ENCODE data around the gene MACO1. TPM values are rescaled to one million over a fixed set of nuclear protein-coding genes. Genes with fewer than 3 reads are reported as not detected.

Gene MACO1
- total and polyA plus RNA-seq, 2 of the 13 experiments (the other 11 are each of a cell fraction or from before 2014, with no cell fraction given): 9.7 to 17.0 TPM

- 0 out of 2 replicates have a peak, but pooled peaks have one; percentile 39 for TF ChIP-seq HIC2 (CRISPR knock-in tag; IDR thresholded peaks at IDR 0.05; ENCODE audit: low read depth)
- peak; percentile 48; the same call in 1 of the 2 replicates for TF ChIP-seq ZBED4 (CRISPR knock-in tag; IDR thresholded peaks at IDR 0.05; ENCODE audit: borderline replicate concordance)
- peak; percentile 81; the same call in 1 of the 2 replicates for TF ChIP-seq ZNF776 (CRISPR knock-in tag; IDR thresholded peaks at IDR 0.05)
- TF ChIP-seq KDM5B (CRISPR knock-in tag; IDR thresholded peaks at IDR 0.05; ENCODE audit: borderline replicate concordance): peak; percentile 87
- no peak for TF ChIP-seq THAP7 (CRISPR knock-in tag; IDR thresholded peaks at IDR 0.05)
- peak; percentile 50; the same call in 1 of the 2 replicates for TF ChIP-seq ZGPAT (CRISPR knock-in tag; IDR thresholded peaks at IDR 0.05)
- TF ChIP-seq ZNF792 (CRISPR knock-in tag; IDR thresholded peaks at IDR 0.05): peak; percentile 37; the same call in 1 of the 2 replicates
- TF ChIP-seq ZNF547 (CRISPR knock-in tag; IDR thresholded peaks at IDR 0.05): 0 out of 2 replicates have a peak, but pooled peaks have one; percentile 13
- TF ChIP-seq POLR2A (IDR thresholded peaks at IDR 0.05; ENCODE audit: insufficient read depth in 1 of 2, low read depth in 2 of 2, low read length in 2 of 2): peak; percentile 89 to 94
- no peak for TF ChIP-seq SSRP1 (CRISPR knock-in tag; IDR thresholded peaks at IDR 0.05)
- TF ChIP-seq ZKSCAN1 (IDR thresholded peaks at IDR 0.05; ENCODE audit: low read length): peak; percentile 14; the same call in 1 of the 2 replicates
- TF ChIP-seq SOX13 (IDR thresholded peaks at IDR 0.05): no peak
- TF ChIP-seq SOX13 (CRISPR knock-in tag; conservative IDR thresholded peaks at IDR 0.05 in 1 of 2, IDR thresholded peaks at IDR 0.05 in 1 of 2): peak in 1 of 2 experiments; percentile 27; a peak in 1 of 4 replicates
- peak; percentile 62; the same call in 1 of the 2 replicates for TF ChIP-seq RNF2 (conservative IDR thresholded peaks at IDR 0.05; ENCODE audit: low read depth)
- no peak for TF ChIP-seq ZNF720 (CRISPR knock-in tag; IDR thresholded peaks at IDR 0.05)
- peak; percentile 25; the same call in 1 of the 2 replicates for TF ChIP-seq KMT2B (CRISPR knock-in tag; IDR thresholded peaks at IDR 0.05)
- TF ChIP-seq PRDM10 (CRISPR knock-in tag; IDR thresholded peaks at IDR 0.05; ENCODE audit: low read depth): no peak
Measured at GRCh38 chr1:25430073-25430966, at the start of gene MACO1 (continued).

Data from HepG2 (cell line).